Measurements from ENCODE around the gene S100B. TPM values are rescaled to one million over a fixed set of nuclear protein-coding genes. Genes with fewer than 3 reads are reported as not detected.

S100B gene
- total RNA-seq, result under 1 TPM in 1 of 2 donors, not detected in 1; 0.72 TPM

GRCh38 chr21:46604975-46605766, at the start of gene S100B:
Gene S100B (minus strand): TSS chr21:46605082. CDS start chr21:46602415, 2,667 bp downstream.
- peaks cover 33% of the 10 kb centered on the region for H3K4me1 Mint-ChIP-seq (ENCODE audit: low read depth)
- peak within 1 kb of the TSS; percentile 44 to 66 for H3K4me3 Mint-ChIP-seq
- ATAC-seq (replicated peaks in 1 of 2) (peak; percentile 24 to 29), DNase-seq (no peak)
- H3K27ac Mint-ChIP-seq, result peak within 1 kb of the TSS; percentile 48
- no peaks in the 10 kb centered on the region for H3K36me3 Mint-ChIP-seq (ENCODE audit: insufficient read depth in 2 of 2)
- no peaks in the 10 kb centered on the region for H3K27me3 Mint-ChIP-seq (ENCODE audit: low read depth)
- no peaks in the 10 kb centered on the region for H3K9me3 Mint-ChIP-seq

DNA sequence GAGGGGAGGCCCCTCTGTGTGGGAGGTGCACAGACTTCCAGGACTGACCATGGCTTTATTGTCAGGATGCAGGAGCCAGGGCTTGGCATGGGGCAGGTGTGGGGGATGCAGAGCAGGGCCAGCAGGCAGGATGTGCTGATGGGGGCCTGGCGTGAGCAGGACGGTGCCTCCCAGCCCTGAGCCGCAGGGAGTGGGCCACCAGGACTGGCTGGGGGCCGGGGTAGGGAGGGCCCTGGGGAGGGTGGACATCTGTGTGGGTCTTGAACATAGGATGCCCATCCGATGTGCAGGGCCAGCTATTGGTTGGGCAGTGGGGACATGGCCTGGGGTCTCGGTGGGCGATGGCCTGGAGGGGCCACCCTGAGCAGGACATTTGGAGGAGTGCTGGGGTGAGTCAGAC, 46.2 kb upstream of the S100B start:
- DNase-seq (no peak), ATAC-seq (replicated peaks in 1 of 2) (no peak)
- Mint-ChIP-seq H3K36me3 (ENCODE audit: insufficient read depth in 2 of 2) (peaks cover 33 to 76% of the 10 kb centered on the region in 2 donors), H3K27ac (no peak overlapping the region), H3K27me3 (ENCODE audit: low read depth) (no peaks in the 10 kb centered on the region), H3K9me3 (peaks cover 2 to 12% of the 10 kb centered on the region in 2 donors), H3K4me1 (ENCODE audit: low read depth) (peaks cover 21% of the 10 kb centered on the region), H3K4me3 (no peak overlapping the region)

- peak overlapping the region; percentile 57 for H3K27ac Mint-ChIP-seq
- H3K4me1 Mint-ChIP-seq (ENCODE audit: low read depth), result peaks cover 26% of the 10 kb centered on the region
- peaks cover 2 to 10% of the 10 kb centered on the region in 2 donors for H3K9me3 Mint-ChIP-seq
- ATAC-seq (replicated peaks in 1 of 2), result no peak
- peaks cover 33 to 77% of the 10 kb centered on the region in 2 donors for H3K36me3 Mint-ChIP-seq (ENCODE audit: insufficient read depth in 2 of 2)
- DNase-seq, result no peak
- H3K4me3 Mint-ChIP-seq, result no peak overlapping the region
- H3K27me3 Mint-ChIP-seq (ENCODE audit: low read depth), result no peaks in the 10 kb centered on the region
Observed at GRCh38 chr21:46650476-46651098, 45.7 kb upstream of the S100B start.

GRCh38 chr21:46649356-46649755, 44.5 kb upstream of the S100B start:
- H3K27me3 Mint-ChIP-seq (ENCODE audit: low read depth), result no peaks in the 10 kb centered on the region
- peaks cover 2 to 4% of the 10 kb centered on the region in 2 donors for H3K9me3 Mint-ChIP-seq
- ATAC-seq (replicated peaks in 1 of 2), result no peak
- H3K4me3 Mint-ChIP-seq, result no peak overlapping the region
- no peak for DNase-seq
- H3K27ac Mint-ChIP-seq, result no peak overlapping the region
- peaks cover 28% of the 10 kb centered on the region for H3K4me1 Mint-ChIP-seq (ENCODE audit: low read depth)
- peaks cover 27 to 75% of the 10 kb centered on the region in 2 donors for H3K36me3 Mint-ChIP-seq (ENCODE audit: insufficient read depth in 2 of 2)

DNA sequence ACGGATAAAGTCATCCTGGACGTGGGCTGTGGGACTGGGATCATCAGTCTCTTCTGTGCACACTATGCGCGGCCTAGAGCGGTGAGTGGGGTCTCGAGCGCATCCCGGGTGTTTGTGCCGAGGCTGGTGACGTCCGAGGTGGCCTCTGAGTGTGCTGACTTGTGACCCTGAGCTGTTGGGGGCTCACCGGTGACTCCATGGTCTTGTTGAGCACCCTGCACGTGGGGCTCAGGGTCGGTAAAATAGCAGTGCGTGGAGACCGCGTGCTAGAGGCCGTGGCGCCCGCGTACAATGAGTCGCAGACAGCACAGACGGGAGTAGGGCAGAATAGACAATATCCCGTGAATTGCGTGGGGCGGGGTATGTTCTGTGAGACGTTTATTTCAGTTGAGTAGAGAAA, 43.7 kb upstream of the S100B start:
- Mint-ChIP-seq H3K4me1 (ENCODE audit: low read depth) (peaks cover 28% of the 10 kb centered on the region), H3K4me3 (no peak overlapping the region), H3K27ac (no peak overlapping the region), H3K27me3 (ENCODE audit: low read depth) (no peaks in the 10 kb centered on the region), H3K9me3 (peaks cover 0 to 1% of the 10 kb centered on the region in 2 donors), H3K36me3 (ENCODE audit: insufficient read depth in 2 of 2) (peaks cover 22 to 72% of the 10 kb centered on the region in 2 donors)
- ATAC-seq (replicated peaks in 1 of 2), result no peak
- DNase-seq, result no peak

DNA sequence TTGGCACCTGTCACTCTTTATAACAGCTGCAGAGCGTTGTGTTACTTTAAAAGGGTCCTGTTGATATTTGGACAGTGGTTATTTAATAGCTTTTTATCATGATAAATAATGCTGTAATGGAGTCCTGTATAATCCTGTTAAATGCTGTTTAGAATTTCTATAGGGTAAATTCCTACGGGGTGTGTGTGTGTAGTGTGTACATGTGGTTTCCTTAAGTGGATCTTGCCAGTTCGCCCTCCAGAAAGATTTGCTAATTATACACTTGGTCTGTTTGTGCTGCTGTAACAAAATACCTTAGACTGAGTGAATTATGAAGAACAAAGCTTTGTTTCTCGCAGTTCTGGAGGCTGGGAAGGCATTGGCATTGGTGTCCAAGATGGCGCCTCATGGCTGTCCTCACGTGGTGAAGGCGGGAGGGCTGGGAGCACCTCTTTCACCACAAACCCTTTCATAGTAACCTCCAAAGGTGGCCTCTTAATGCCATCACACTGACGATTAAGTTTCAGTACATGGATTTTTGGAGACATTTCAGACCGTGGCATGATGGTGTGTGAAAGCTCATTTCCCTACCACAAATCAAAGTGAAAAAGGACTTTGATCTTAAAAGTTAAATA, 41.8 kb upstream of the S100B start:
- Mint-ChIP-seq H3K27ac (peak overlapping the region; percentile 61), H3K4me1 (ENCODE audit: low read depth) (peaks cover 32% of the 10 kb centered on the region), H3K4me3 (peak overlapping the region in 1 of 2 donors; percentile 34), H3K9me3 (no peaks in the 10 kb centered on the region), H3K27me3 (ENCODE audit: low read depth) (no peaks in the 10 kb centered on the region), H3K36me3 (ENCODE audit: insufficient read depth in 2 of 2) (peaks cover 16 to 61% of the 10 kb centered on the region in 2 donors)
- ATAC-seq (replicated peaks in 1 of 2) (no peak), DNase-seq (no peak)

- H3K27ac Mint-ChIP-seq, result no peak overlapping the region
- ATAC-seq (replicated peaks in 1 of 2), result no peak
- H3K36me3 Mint-ChIP-seq (ENCODE audit: insufficient read depth in 2 of 2), result peaks cover 20 to 60% of the 10 kb centered on the region in 2 donors
- H3K9me3 Mint-ChIP-seq, result no peaks in the 10 kb centered on the region
- no peak overlapping the region for H3K4me3 Mint-ChIP-seq
- DNase-seq, result no peak
- H3K27me3 Mint-ChIP-seq (ENCODE audit: low read depth), result no peaks in the 10 kb centered on the region
- H3K4me1 Mint-ChIP-seq (ENCODE audit: low read depth), result peaks cover 38% of the 10 kb centered on the region
Observed at GRCh38 chr21:46645840-46646239, 41.0 kb upstream of the S100B start.

DNA sequence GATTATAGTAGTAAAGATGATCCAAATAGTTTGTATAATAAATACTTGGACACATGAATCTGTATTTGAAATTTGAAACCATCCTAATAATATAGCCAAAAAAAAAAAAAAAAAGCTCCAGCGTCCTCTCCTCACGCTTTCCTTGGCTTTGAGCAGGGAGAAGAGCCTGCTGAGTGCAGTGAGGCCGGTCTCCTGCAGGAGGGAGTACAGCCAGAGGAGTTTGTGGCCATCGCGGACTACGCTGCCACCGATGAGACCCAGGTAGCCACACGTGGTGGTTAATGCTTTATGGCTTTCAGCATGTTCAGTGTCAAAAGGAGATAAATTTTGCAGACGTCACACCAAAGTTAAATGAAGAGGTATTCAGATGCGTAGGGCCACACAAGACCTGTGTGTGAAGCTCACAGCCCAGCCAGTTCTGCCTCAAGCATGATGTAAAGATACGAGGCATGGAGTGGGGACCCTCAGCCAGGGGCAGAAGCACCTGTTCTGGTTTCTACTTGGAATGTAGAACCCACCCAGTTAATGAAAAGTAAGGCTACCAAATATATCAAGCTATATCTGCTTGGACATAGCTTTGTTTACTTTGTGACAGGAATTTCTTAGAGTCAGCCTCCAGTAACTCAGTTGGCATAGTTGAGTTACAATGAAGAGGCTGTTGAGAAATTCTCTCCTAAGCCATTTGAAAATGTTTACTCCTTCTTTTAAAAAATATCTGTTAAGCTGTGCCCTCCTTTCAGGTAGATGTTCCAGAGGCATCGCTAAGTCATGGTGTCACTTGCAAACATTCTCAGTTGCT, 38.7 kb upstream of the S100B start:
- H3K36me3 Mint-ChIP-seq (ENCODE audit: insufficient read depth in 2 of 2), result peaks cover 16 to 65% of the 10 kb centered on the region in 2 donors
- H3K27ac Mint-ChIP-seq, result no peak overlapping the region

DNA sequence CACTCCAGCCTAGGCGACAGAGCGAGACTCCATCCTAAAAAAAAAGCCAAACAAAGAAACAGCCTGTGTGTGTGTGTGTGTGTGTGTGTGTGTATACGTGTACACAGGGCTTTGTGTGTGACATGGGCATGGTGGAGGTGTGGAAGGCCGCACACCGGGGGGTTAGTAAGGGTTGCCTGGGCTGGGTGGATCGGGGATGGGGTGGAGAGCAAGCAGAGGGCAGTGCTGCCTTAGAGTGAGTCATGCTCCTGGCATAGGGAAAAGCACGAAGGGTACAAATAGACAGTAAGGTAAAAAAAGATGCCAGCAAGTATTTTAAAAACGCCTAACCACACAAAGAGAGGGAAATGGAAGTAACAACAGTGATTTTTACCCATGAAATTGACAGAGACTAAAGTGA, 36.8 kb upstream of the S100B start:
- peaks cover 64% of the 10 kb centered on the region for H3K4me1 Mint-ChIP-seq (ENCODE audit: low read depth)

More for the DNA sequence above, 38.7 kb upstream of the S100B start:
- H3K4me1 Mint-ChIP-seq (ENCODE audit: low read depth), result peaks cover 58% of the 10 kb centered on the region
- no peak for ATAC-seq (replicated peaks in 1 of 2)
- H3K9me3 Mint-ChIP-seq, result no peaks in the 10 kb centered on the region
- DNase-seq, result no peak
- no peaks in the 10 kb centered on the region for H3K27me3 Mint-ChIP-seq (ENCODE audit: low read depth)
- no peak overlapping the region for H3K4me3 Mint-ChIP-seq

GRCh38 chr21:46639489-46640386, 34.9 kb upstream of the S100B start:
- Mint-ChIP-seq H3K27me3 (ENCODE audit: low read depth) (no peaks in the 10 kb centered on the region), H3K9me3 (no peaks in the 10 kb centered on the region), H3K27ac (peak overlapping the region; percentile 86), H3K4me3 (peak overlapping the region; percentile 74 to 95), H3K36me3 (ENCODE audit: insufficient read depth in 2 of 2) (peaks cover 14 to 43% of the 10 kb centered on the region in 2 donors), H3K4me1 (ENCODE audit: low read depth) (peaks cover 61% of the 10 kb centered on the region)
- no peak for ATAC-seq (replicated peaks in 1 of 2)
- DNase-seq, result no peak

More for the DNA sequence above, 36.8 kb upstream of the S100B start:
- Mint-ChIP-seq H3K9me3 (no peaks in the 10 kb centered on the region), H3K36me3 (ENCODE audit: insufficient read depth in 2 of 2) (peaks cover 19 to 55% of the 10 kb centered on the region in 2 donors), H3K4me3 (no peak overlapping the region), H3K27ac (peak overlapping the region; percentile 47), H3K27me3 (ENCODE audit: low read depth) (no peaks in the 10 kb centered on the region)
- ATAC-seq (replicated peaks in 1 of 2) (no peak), DNase-seq (no peak)

GRCh38 chr21:46637952-46638746, 33.3 kb upstream of the S100B start:
- Mint-ChIP-seq H3K4me3 (peak overlapping the region; percentile 74 to 95), H3K9me3 (no peaks in the 10 kb centered on the region), H3K36me3 (ENCODE audit: insufficient read depth in 2 of 2) (peaks cover 12 to 31% of the 10 kb centered on the region in 2 donors), H3K4me1 (ENCODE audit: low read depth) (peaks cover 77% of the 10 kb centered on the region), H3K27ac (peak overlapping the region; percentile 97), H3K27me3 (ENCODE audit: low read depth) (no peaks in the 10 kb centered on the region)
- no peak for DNase-seq
- peak; percentile 56 to 61 for ATAC-seq (replicated peaks in 1 of 2)
